Adipose tissue (tissue), 3 donors: Measurements from ENCODE around the gene CUEDC1. TPM values are rescaled to one million over a fixed set of nuclear protein-coding genes. Genes with fewer than 3 reads are reported as not detected.

ENCODE experiments used
- H3K27ac ChIP-seq: one replicate; pipeline ENCODE4 v1.5.1; 2013; ENCODE audit warnings: low read depth, low read length
- WGBS, 3 donors: extraction: QIAGEN DNeasy Blood & Tissue Kit; methylation state at CpG; one replicate each; pipeline ENCODE4 v1.1.7; 2013; 5-methylcytosine and 5-hydroxymethylcytosine counted together
- polyA plus RNA-seq, 3 donors: library from polyadenylated mRNA; stranded (reverse); fragments of 200-250 nt; gene quantifications; one replicate each; pipeline ENCODE4 v1.2.3, GENCODE V29; 2013
- donor health status: healthy with polysubstance abuse.
- donor health status: Bipolar disorder and iron deficiency.
- donor health status: healthy.

Gene CUEDC1
- polyA plus RNA-seq, 3 donors, result 14.6 to 46.2 (median 23.0) TPM

GRCh38 chr17:57945996-57946797, 9.0 kb downstream of the CUEDC1 start:
- H3K27ac ChIP-seq, result no peak overlapping the region
- WGBS, 3 donors, result 19 to 26% (median 24%) methylated on average over 6 of the region's 6 CpGs

GRCh38 chr17:57944908-57945307, 10.3 kb downstream of the CUEDC1 start:
- H3K27ac ChIP-seq, result no peak overlapping the region
- 67 to 74% (median 69%) methylated on average over 6 of the region's 6 CpGs for WGBS, 3 donors

GRCh38 chr17:57943645-57944044, 11.6 kb downstream of the CUEDC1 start:
- no peak overlapping the region for H3K27ac ChIP-seq
- WGBS, 3 donors, result 85 to 91% (median 87%) methylated on average over 3 of the region's 3 CpGs

GRCh38 chr17:57943140-57943539, 12.1 kb downstream of the CUEDC1 start:
- WGBS, 3 donors, result 59 to 86% (median 78%) methylated on average over 6 of the region's 6 CpGs

GRCh38 chr17:57941384-57942370, 13.5 kb downstream of the CUEDC1 start:
- H3K27ac ChIP-seq, result no peak overlapping the region
- WGBS, 3 donors, result 50 to 72% (median 63%) methylated on average over 10 of the region's 10 CpGs

More at GRCh38 chr17:57943140-57943539, 12.1 kb downstream of the CUEDC1 start:
- no peak overlapping the region for H3K27ac ChIP-seq

- WGBS, 3 donors, result 59 to 78% (median 75%) methylated on average over 5 of the region's 5 CpGs
- no peak overlapping the region for H3K27ac ChIP-seq
Measured at GRCh38 chr17:57940653-57941329, 14.4 kb downstream of the CUEDC1 start.

GRCh38 chr17:57940231-57940630, 15.0 kb downstream of the CUEDC1 start:
- WGBS, 3 donors, result 42 to 79% (median 75%) methylated on average over 5 of the region's 5 CpGs
- H3K27ac ChIP-seq, result no peak overlapping the region

- H3K27ac ChIP-seq, result no peak overlapping the region
- WGBS, 3 donors, result 38 to 63% (median 44%) methylated on average over 7 of the region's 7 CpGs
Measured at GRCh38 chr17:57939797-57940196, 15.4 kb downstream of the CUEDC1 start.

- no peak overlapping the region for H3K27ac ChIP-seq
- 58 to 73% (median 68%) methylated on average over 7 of the region's 7 CpGs for WGBS, 3 donors
Measured at GRCh38 chr17:57938061-57938502, 17.1 kb downstream of the CUEDC1 start.

GRCh38 chr17:57937492-57937891, 17.7 kb downstream of the CUEDC1 start:
- H3K27ac ChIP-seq, result no peak overlapping the region
- WGBS, 3 donors, result 95 to 98% (median 97%) methylated on average over 2 of the region's 2 CpGs

GRCh38 chr17:57935833-57936807, 19.1 kb downstream of the CUEDC1 start:
- peak overlapping the region; percentile 77 for H3K27ac ChIP-seq
- 47 to 66% (median 49%) methylated on average over 11 of the region's 11 CpGs for WGBS, 3 donors

GRCh38 chr17:57931488-57932137, 23.6 kb downstream of the CUEDC1 start:
- 82 to 94% (median 86%) methylated on average over 12 of the region's 12 CpGs for WGBS, 3 donors
- no peak overlapping the region for H3K27ac ChIP-seq

- 91 to 96% (median 91%) methylated on average over 5 of the region's 5 CpGs for WGBS, 3 donors
- H3K27ac ChIP-seq, result no peak overlapping the region
Measured at GRCh38 chr17:57930239-57930638, 25.0 kb downstream of the CUEDC1 start.

- WGBS, 3 donors, result 71 to 81% (median 77%) methylated on average over 4 of the region's 4 CpGs
- H3K27ac ChIP-seq, result no peak overlapping the region
Measured at GRCh38 chr17:57929386-57929785, 25.8 kb downstream of the CUEDC1 start.

GRCh38 chr17:57928928-57929327, 26.3 kb downstream of the CUEDC1 start:
- 65 to 75% (median 68%) methylated on average over 5 of the region's 5 CpGs for WGBS, 3 donors
- H3K27ac ChIP-seq, result no peak overlapping the region

GRCh38 chr17:57927048-57927723, 28.0 kb downstream of the CUEDC1 start:
- H3K27ac ChIP-seq, result no peak overlapping the region
- whole genome bisulfite sequencing, 3 donors, result 48 to 62% (median 62%) methylated on average over 5 of the region's 5 CpGs

- no peak overlapping the region for H3K27ac ChIP-seq
- 65 to 83% (median 72%) methylated on average over 7 of the region's 7 CpGs for WGBS, 3 donors
Measured at GRCh38 chr17:57926723-57927047, 28.5 kb downstream of the CUEDC1 start.
